SHP77 treated with DMSO at 0.1 percent for 48 hours (cell line): ENCODE measurements around the gene PILRB.

Experiments used
- DNase-seq: peaks from one replicate; lab custom pipeline; 2025; lab: John Stamatoyannopoulos, UW

PILRB gene

DNA sequence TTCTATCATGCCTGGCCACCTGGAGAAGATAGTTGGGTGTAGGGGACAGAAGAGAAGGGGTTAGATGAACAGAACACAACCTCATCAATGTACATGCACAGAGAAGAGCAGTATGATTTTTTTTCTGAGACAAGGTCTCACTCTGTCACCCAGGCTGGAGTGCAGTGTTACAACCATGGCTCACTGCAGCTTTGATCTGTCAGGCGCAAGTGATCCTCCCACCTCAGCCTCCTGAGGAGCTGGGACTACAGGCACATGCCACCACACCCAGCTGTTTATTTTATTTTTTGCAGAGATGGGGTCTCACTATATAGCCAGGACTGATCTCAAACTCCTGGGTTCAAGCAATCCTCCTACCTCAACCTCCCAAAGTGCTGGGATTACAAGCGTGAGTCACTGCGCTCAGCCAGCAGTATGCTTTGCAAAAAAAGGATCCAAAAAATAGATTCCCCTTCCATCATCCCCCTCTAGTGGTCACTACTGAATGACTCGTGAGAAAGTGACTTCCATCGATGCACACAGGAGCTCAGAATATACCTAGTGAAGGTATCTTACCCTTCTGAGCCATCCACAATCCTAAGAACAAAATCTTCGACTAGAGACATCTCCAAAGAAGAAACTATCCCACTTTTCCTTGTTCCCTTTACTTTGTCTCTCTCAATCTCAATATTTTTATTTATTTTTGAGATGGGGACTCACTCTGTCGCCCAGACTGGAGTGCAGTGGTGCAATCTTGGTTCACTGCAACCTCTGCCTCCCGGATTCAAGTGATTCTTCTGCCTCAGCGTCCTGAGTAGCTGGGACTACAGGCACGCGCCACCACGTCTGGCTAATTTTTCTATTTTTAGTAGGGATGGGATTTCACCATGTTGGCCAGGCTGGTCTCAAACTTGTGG lies 49.6 kb downstream of the PILRB start:
- DNase-seq = no peak

GRCh38 chr7:100411101-100411500 lies 53.2 kb downstream of the PILRB start:
- DNase-seq = no peak

DNA sequence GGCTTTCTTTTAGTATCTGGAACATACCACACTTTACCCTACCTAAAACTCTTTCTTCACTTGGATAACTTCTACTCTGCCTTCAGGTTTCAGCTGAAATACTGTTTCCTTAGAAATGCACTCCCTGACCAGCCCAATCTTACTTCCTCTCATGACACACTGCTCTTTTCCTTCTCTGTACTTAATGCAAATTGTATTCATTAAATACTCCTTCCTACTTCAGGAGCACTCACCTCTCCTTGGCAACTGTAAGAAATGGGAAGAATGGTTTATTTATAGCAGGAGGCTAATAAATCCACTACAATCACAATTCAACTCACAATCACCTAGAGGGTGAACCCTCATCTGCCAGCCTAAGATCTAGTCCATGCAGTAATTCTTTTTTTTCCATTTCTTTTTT lies 55.4 kb downstream of the PILRB start:
- DNase-seq = no peak

DNA sequence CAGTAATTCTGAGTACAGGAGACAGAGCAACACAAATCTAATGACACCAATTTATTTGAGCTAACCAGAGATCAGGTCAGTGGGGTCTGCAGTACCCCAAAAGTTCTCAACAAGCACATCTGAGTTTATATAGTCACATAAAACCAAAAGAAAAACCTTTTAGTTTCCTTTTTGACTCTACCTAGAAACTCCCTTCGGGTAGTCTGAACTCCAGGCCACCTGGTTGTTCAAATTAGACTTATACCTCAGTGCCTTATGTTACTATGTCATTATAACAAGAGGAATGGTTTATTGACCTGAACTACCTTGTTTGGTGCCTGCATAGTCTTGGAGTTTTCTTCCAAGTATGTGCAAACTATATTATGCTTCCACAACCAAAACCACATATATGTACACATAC lies 56.0 kb downstream of the PILRB start:
- DNase-seq = no peak

DNA sequence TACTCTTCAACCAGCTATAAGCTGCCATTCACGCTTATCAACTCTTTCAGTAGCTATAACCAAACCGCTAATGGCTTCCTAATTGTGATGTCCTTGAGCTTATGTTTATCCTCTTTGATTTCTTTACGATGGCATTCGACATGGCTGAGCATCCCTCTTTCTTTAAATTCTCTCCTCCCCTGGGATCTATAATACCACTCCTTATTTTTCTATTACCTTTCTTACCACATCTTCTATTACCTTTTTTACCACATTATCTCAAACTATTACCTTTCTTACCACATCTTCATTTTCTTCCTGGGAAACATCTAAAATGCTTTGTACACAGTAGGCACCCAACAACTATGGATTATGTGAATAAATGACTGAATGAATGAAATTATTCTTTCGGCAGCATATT lies 57.5 kb downstream of the PILRB start:
- no peak for DNase-seq
